GM18517 (cell line): Measurements from ENCODE around the gene EHMT2.
"Not testable (repeated sequence)": the region's sequence is repeated elsewhere in the genome, so short reads cannot be mapped to it uniquely, and the experiment has no call there.

Experiments used
- ATAC-seq: cut with Tn5 transposase; IDR thresholded peaks from one replicate; pipeline ENCODE4 v1.9.1; 2021; ENCODE audit warnings: mild to moderate bottlenecking, moderate library complexity; ENCODE audit not compliant: unreplicated experiment

The EHMT2 gene

GRCh38 chr6:31842053-31842452 is 55.4 kb downstream of the EHMT2 start:
- no peak for ATAC-seq

- ATAC-seq, result not testable (repeated sequence)
Measured at GRCh38 chr6:31839779-31840126, 57.7 kb downstream of the EHMT2 start.

GRCh38 chr6:31838968-31839367 is 58.5 kb downstream of the EHMT2 start:
- no peak for ATAC-seq

- not testable (repeated sequence) for ATAC-seq
Measured at GRCh38 chr6:31838114-31838553, 59.4 kb downstream of the EHMT2 start.

GRCh38 chr6:31837369-31838113 is 60.0 kb downstream of the EHMT2 start:
- no peak for ATAC-seq

- no peak for ATAC-seq
Measured at GRCh38 chr6:31836474-31837368, 60.8 kb downstream of the EHMT2 start.

GRCh38 chr6:31836047-31836473 is 61.4 kb downstream of the EHMT2 start:
- ATAC-seq, result no peak

GRCh38 chr6:31834367-31835250 is 62.9 kb downstream of the EHMT2 start:
- peak; percentile 41 for ATAC-seq

- no peak for ATAC-seq
Measured at GRCh38 chr6:31831350-31832215, 65.9 kb downstream of the EHMT2 start.

- no peak for ATAC-seq
Measured at GRCh38 chr6:31830886-31831335, 66.6 kb downstream of the EHMT2 start.
